DOHH2 (cell line): Measurements from ENCODE around the gene FDX1.

Experiments
- H3F3A ChIP-seq: fragments of 200-600 bp; sonication (generic), shearing (Covaris generic); 2 replicates; pipeline ENCODE4 v1.6.0; 2016; ENCODE audit warnings: antibody characterized with exemption, mild to moderate bottlenecking; ENCODE audit not compliant: control insufficient read depth, insufficient read depth
- H3K27ac ChIP-seq: fragments of 200-600 bp; sonication (generic); 2 replicates; pipeline ENCODE4 v1.5.1; 2014; ENCODE audit warnings: low read depth, mild to moderate bottlenecking, low read length, moderate library complexity
- H3K27me3 ChIP-seq: fragments of 200-600 bp; sonication (generic); 2 replicates; pipeline ENCODE4 v1.6.1; 2014; ENCODE audit warnings: mild to moderate bottlenecking, low read length, mixed read lengths; ENCODE audit not compliant: control insufficient read depth
- H3K36me3 ChIP-seq: fragments of 200-600 bp; sonication (generic); 2 replicates; pipeline ENCODE4 v1.6.1; 2014; ENCODE audit warnings: mild to moderate bottlenecking, low read length, moderate library complexity, mixed read lengths; ENCODE audit not compliant: control insufficient read depth
- H3K4me1 ChIP-seq: fragments of 200-600 bp; sonication (generic); 2 replicates; pipeline ENCODE4 v1.6.1; 2014; ENCODE audit warnings: mild to moderate bottlenecking, low read length, mixed read lengths; ENCODE audit not compliant: control insufficient read depth
- H3K4me2 ChIP-seq: fragments of 200-600 bp; sonication (generic); 2 replicates; pipeline ENCODE4 v1.6.0; 2014; ENCODE audit warnings: mild to moderate bottlenecking, low read length, moderate library complexity
- H3K4me3 ChIP-seq: fragments of 200-600 bp; sonication (generic); 2 replicates; pipeline ENCODE4 v1.5.1; 2014; ENCODE audit warnings: mild to moderate bottlenecking, low read length, mixed read lengths
- H3K79me2 ChIP-seq: fragments of 200-600 bp; sonication (generic); 2 replicates; pipeline ENCODE4 v1.6.1; 2014; ENCODE audit warnings: mild to moderate bottlenecking, low read length, mixed read lengths; ENCODE audit not compliant: control insufficient read depth
- H3K9me2 ChIP-seq: fragments of 200-600 bp; sonication (generic); replicated peaks from 2 replicates; pipeline ENCODE4 v1.6.1; 2014; ENCODE audit warnings: mild to moderate bottlenecking, low read length, mixed read lengths; ENCODE audit not compliant: control insufficient read depth
- H3K9me3 ChIP-seq: fragments of 200-600 bp; sonication (generic); 2 replicates; pipeline ENCODE4 v1.6.1; 2014; ENCODE audit warnings: antibody characterized with exemption, low read length, mixed read lengths; ENCODE audit not compliant: control insufficient read depth, insufficient read depth
- H4K20me1 ChIP-seq: fragments of 200-600 bp; sonication (generic); 2 replicates; pipeline ENCODE4 v1.6.0; 2014; ENCODE audit warnings: low read depth, mild to moderate bottlenecking, antibody characterized with exemption, low read length, moderate library complexity; ENCODE audit not compliant: control insufficient read depth, insufficient read depth
- CTCF ChIP-seq: fragments of 200-600 bp; sonication (generic); IDR thresholded peaks from one replicate; pipeline ENCODE4 v1.5.1; 2014; ENCODE audit warnings: antibody characterized with exemption, mild to moderate bottlenecking, low read depth, low read length; ENCODE audit not compliant: poor library complexity, severe bottlenecking
- EZH2phosphoT487 ChIP-seq: fragments of 200-600 bp; sonication (generic); IDR thresholded peaks from 2 replicates; pipeline ENCODE4 v1.6.1; 2017; ENCODE audit warnings: borderline replicate concordance, mild to moderate bottlenecking, antibody characterized with exemption, low read length, moderate library complexity, mixed read lengths

FDX1 gene

GRCh38 chr11:110446594-110446993 is 16.8 kb downstream of the FDX1 start:
- H4K20me1 ChIP-seq = no peaks in the 10 kb centered on the region; the same call in 1 of the 2 replicates
- peaks cover 17% of the 10 kb centered on the region for H3K36me3 ChIP-seq
- no peaks in the 10 kb centered on the region for H3K9me3 ChIP-seq
- H3F3A ChIP-seq = no peaks in the 10 kb centered on the region
- peaks cover 10% of the 10 kb centered on the region; the same call in 1 of the 2 replicates for H3K79me2 ChIP-seq
- H3K27ac ChIP-seq = no peak overlapping the region
- no peaks in the 10 kb centered on the region for H3K4me1 ChIP-seq
- no peak overlapping the region for H3K4me3 ChIP-seq
- no peaks in the 10 kb centered on the region for H3K9me2 ChIP-seq
- no peak overlapping the region for H3K4me2 ChIP-seq
- no peak for TF ChIP-seq CTCF
- no peak for TF ChIP-seq EZH2phosphoT487
- no peaks in the 10 kb centered on the region for H3K27me3 ChIP-seq

GRCh38 chr11:110447343-110447742 is 17.6 kb downstream of the FDX1 start:
- H3K36me3 ChIP-seq = peaks cover 17% of the 10 kb centered on the region
- H3F3A ChIP-seq = no peaks in the 10 kb centered on the region
- H3K4me1 ChIP-seq = no peaks in the 10 kb centered on the region

GRCh38 chr11:110447897-110448745 is 18.4 kb downstream of the FDX1 start:
- H3F3A ChIP-seq = no peaks in the 10 kb centered on the region
- H3K9me2 ChIP-seq = no peaks in the 10 kb centered on the region
- peaks cover 12% of the 10 kb centered on the region for H3K36me3 ChIP-seq
- H3K4me2 ChIP-seq = no peak overlapping the region
- no peaks in the 10 kb centered on the region for H3K4me1 ChIP-seq
- H3K79me2 ChIP-seq = peaks cover 10% of the 10 kb centered on the region; the same call in 1 of the 2 replicates
- H3K9me3 ChIP-seq = no peaks in the 10 kb centered on the region
- H3K4me3 ChIP-seq = no peak overlapping the region
- no peaks in the 10 kb centered on the region; the same call in 1 of the 2 replicates for H4K20me1 ChIP-seq
- TF ChIP-seq CTCF = peak; percentile 65
- no peak for TF ChIP-seq EZH2phosphoT487
- no peaks in the 10 kb centered on the region for H3K27me3 ChIP-seq
- H3K27ac ChIP-seq = no peak overlapping the region

More at GRCh38 chr11:110447343-110447742, 17.6 kb downstream of the FDX1 start:
- no peaks in the 10 kb centered on the region for H3K27me3 ChIP-seq
- no peak overlapping the region for H3K4me3 ChIP-seq
- peaks cover 10% of the 10 kb centered on the region; the same call in 1 of the 2 replicates for H3K79me2 ChIP-seq
- H3K4me2 ChIP-seq = no peak overlapping the region
- no peaks in the 10 kb centered on the region; the same call in 1 of the 2 replicates for H4K20me1 ChIP-seq
- H3K27ac ChIP-seq = no peak overlapping the region
- TF ChIP-seq EZH2phosphoT487 (no peak), CTCF (no peak)
- no peaks in the 10 kb centered on the region for H3K9me3 ChIP-seq
- H3K9me2 ChIP-seq = no peaks in the 10 kb centered on the region
